ENCODE measurements around the gene CLEC18C.
"Not testable (repeated sequence)": the region's sequence is repeated elsewhere in the genome, so short reads cannot be mapped to it uniquely, and the experiment has no call there.

Gene CLEC18C

GRCh38 chr16:70218586-70218985 is 45.0 kb downstream of the CLEC18C start:
- not testable (repeated sequence) for DNase-seq

DNA sequence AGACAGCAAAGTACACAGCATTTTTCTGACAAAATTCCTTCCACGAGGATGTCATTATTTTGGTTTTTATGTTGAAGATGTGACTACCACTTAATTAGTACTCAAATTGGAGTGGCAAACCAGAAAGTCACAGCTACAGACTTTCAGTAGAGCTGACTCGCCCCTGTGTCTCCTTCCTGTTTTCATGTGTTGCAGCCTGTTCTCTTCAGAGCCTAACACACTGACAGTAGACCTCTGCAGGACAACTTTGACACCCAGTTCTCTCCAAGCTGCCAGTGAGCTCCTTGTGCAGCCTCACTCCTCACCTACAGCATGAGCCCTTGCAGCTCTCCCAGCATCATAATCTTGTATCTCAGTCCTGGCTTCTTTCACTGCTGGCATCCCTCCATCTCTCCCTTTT is 49.0 kb downstream of the CLEC18C start:
- not testable (repeated sequence) for DNase-seq

- not testable (repeated sequence) for DNase-seq
Measured at GRCh38 chr16:70223216-70223615, 49.6 kb downstream of the CLEC18C start.

DNA sequence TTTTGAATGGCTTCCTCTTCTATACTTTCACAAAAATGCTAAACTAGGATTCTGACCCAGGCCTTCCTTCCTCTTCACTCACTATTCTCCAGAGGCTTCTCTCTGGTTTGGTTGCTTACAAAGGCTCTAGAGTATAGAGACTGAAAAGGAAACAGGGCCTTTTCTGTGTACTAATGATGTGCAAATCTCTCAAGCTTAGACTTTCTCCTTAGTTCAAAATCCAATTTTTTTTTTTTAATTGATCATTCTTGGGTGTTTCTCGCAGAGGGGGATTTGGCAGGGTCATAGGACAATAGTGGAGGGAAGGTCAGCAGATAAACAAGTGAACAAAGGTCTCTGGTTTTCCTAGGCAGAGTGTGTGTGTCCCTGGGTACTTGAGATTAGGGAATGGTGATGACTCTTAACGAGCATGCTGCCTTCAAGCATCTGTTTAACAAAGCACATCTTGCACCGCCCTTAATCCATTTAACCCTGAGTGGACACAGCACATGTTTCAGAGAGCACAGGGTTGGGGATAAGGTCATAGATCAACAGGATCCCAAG is 50.5 kb downstream of the CLEC18C start:
- DNase-seq = not testable (repeated sequence)

DNA sequence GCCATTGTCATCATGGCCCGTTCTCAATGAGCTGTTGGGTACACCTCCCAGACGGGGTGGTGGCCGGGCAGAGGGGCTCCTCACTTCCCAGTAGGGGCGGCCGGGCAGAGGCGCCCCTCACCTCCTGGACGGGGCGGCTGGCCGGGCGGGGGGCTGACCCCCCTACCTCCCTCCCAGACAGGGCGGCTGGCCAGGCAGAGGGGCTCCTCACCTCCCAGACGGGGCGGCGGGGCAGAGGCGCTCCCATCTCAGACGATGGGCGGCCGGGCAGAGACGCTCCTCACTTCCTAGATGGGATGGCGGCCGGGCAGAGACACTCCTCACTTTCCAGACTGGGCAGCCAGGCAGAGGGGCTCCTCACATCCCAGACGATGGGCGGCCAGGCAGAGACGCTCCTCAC is 51.1 kb downstream of the CLEC18C start:
- not testable (repeated sequence) for DNase-seq

- not testable (repeated sequence) for DNase-seq
Measured at GRCh38 chr16:70225430-70225829, 51.8 kb downstream of the CLEC18C start.

- DNase-seq = not testable (repeated sequence)
Measured at GRCh38 chr16:70226024-70226423, 52.4 kb downstream of the CLEC18C start.

DNA sequence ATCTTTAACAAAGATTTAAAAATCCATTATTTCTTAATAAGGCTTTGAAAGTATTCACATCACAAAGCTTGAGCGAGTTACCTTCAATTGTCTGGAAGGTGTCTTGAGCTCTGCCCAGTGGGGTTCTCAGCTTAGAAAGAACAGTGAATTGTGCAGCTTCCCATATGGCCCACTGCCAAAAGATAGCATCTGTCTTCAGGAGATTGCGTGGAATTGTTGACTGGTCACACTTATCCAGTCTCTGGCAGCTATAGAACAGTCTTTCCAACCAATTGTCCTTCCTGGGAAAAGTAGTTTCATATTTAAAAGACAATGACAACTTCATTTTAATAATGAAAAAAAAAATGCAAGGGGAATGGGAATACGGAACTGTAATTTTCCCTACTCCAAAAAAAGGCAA is 58.2 kb downstream of the CLEC18C start:
- DNase-seq = not testable (repeated sequence)

All from activated CD4-positive, alpha-beta T cell treated with anti-CD3 and anti-CD28 coated beads for 1 hour (primary cell).